ENCODE results near the gene BCAS1. TPM values are rescaled to one million over a fixed set of nuclear protein-coding genes. Genes with fewer than 3 reads are reported as not detected.
"Not testable (repeated sequence)": the region's sequence is repeated elsewhere in the genome, so short reads cannot be mapped to it uniquely, and the experiment has no call there.

The BCAS1 gene
- total RNA-seq, 1 donor: not detected

DNA sequence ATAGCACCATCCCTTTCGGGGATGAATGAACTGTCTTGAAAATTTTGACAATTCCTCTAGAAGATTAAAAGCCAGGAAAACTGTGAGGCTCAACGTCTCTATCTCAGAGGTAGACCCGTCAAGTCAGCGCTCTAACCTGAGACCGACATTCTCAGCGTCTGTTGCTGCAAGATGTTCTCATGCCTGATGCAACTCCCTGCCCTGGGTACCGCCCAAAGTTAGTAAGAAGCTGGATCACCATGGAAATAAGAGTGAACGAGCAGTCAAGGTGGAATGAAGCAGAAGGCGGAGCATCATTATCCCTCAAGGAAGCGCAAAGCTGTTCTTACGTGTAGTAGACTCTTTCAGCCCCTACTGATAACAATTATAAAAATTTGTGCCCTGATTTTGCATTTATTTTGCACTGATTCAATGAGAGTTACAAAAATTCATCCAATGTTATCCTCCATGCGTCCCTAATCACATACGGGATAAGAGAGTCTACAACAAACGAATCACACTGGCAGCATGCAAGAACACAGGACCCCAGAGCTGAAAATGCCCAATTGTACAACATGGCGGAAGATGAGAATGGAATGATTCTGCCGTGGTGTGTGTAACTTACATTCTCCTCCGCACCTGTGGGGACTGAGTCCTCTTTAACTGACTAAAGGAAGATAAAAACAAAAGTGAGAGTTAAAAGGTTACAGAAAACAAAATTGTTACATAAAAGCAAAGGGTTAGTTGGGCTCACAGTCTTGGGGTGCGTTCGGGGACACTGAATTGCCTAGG, 95.4 kb downstream of the BCAS1 start:
- Histone ChIP-seq H4K20me1 (ENCODE audit: insufficient read depth, low read length) (no peaks in the 10 kb centered on the region), H3K79me2 (ENCODE audit: insufficient read depth, low read length) (no peaks in the 10 kb centered on the region), H3K4me1 (ENCODE audit: insufficient read depth, low read length) (no peaks in the 10 kb centered on the region), H3K36me3 (ENCODE audit: insufficient read depth, low read length) (no peaks in the 10 kb centered on the region), H2AFZ (ENCODE audit: low read length) (no peak overlapping the region), H3K4me3 (ENCODE audit: insufficient read depth, low read length) (no peak overlapping the region), H3K4me2 (ENCODE audit: insufficient read depth, low read length) (no peak overlapping the region), H3K27me3 (ENCODE audit: insufficient read depth, low read length) (no peaks in the 10 kb centered on the region), H3K27ac (ENCODE audit: low read depth, low read length) (no peak overlapping the region), H3K9me3 (ENCODE audit: low read depth, low read length) (no peaks in the 10 kb centered on the region)
- DNase-seq (ENCODE audit: insufficient read length, low spot score, missing footprints): no peak
- TF ChIP-seq, protein P1, sequence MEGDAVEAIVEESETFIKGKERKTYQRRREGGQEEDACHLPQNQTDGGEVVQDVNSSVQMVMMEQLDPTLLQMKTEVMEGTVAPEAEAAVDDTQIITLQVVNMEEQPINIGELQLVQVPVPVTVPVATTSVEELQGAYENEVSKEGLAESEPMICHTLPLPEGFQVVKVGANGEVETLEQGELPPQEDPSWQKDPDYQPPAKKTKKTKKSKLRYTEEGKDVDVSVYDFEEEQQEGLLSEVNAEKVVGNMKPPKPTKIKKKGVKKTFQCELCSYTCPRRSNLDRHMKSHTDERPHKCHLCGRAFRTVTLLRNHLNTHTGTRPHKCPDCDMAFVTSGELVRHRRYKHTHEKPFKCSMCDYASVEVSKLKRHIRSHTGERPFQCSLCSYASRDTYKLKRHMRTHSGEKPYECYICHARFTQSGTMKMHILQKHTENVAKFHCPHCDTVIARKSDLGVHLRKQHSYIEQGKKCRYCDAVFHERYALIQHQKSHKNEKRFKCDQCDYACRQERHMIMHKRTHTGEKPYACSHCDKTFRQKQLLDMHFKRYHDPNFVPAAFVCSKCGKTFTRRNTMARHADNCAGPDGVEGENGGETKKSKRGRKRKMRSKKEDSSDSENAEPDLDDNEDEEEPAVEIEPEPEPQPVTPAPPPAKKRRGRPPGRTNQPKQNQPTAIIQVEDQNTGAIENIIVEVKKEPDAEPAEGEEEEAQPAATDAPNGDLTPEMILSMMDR (IDR thresholded peaks at IDR 0.05; ENCODE audit: extremely low read depth, low read depth, low read length): no peak

DNA sequence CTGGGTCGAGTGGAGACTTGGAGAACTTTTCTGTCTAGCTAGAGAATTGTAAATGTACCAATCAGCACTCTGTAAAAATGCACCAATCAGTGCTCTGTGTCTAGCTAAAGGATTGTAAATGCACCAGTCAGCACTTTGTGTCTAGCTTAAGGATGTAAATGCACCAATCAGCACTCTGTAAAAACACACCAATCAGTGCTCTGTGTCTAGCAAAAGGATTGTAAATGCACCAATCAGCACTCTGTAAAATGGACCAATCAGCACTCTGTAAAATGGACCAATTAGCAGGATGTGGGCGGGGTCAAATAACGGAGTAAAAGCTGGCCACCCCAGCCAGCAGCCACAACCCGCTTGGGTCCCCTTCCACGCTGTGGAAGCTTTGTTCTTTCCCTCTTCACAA, 96.5 kb downstream of the BCAS1 start:
- H3K79me2 ChIP-seq (ENCODE audit: insufficient read depth, low read length); H4K20me1 ChIP-seq (ENCODE audit: insufficient read depth, low read length); H3K4me3 ChIP-seq (ENCODE audit: insufficient read depth, low read length); H3K36me3 ChIP-seq (ENCODE audit: insufficient read depth, low read length); H3K9me3 ChIP-seq (ENCODE audit: low read depth, low read length); DNase-seq (ENCODE audit: insufficient read length, low spot score, missing footprints); H3K27ac ChIP-seq (ENCODE audit: low read depth, low read length); H3K4me2 ChIP-seq (ENCODE audit: insufficient read depth, low read length); H3K27me3 ChIP-seq (ENCODE audit: insufficient read depth, low read length); H3K4me1 ChIP-seq (ENCODE audit: insufficient read depth, low read length); H2AFZ ChIP-seq (ENCODE audit: low read length): not testable (repeated sequence)

DNA sequence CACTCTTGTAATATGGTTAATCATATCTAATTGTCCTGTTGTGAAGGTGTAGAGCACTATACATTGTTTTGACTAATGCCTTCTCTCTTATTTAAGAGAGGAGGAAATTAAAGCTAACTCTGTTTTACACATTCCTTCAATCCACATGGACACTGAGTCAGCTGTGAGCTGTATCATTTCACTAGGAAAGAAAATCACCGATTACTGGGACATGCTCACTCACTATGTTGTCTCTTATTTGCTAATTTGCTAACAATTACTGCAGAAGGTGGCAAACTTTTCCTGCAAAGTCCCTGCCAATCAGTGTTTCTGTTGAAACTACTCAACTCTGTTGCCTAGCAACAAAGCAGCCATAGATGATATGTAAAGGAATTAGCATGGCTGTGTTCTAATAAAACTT, 98.2 kb downstream of the BCAS1 start:
- Histone ChIP-seq H3K36me3 (ENCODE audit: insufficient read depth, low read length) (no peaks in the 10 kb centered on the region), H3K4me1 (ENCODE audit: insufficient read depth, low read length) (no peaks in the 10 kb centered on the region), H3K79me2 (ENCODE audit: insufficient read depth, low read length) (no peaks in the 10 kb centered on the region), H3K4me2 (ENCODE audit: insufficient read depth, low read length) (no peak overlapping the region), H2AFZ (ENCODE audit: low read length) (no peak overlapping the region), H3K9me3 (ENCODE audit: low read depth, low read length) (no peaks in the 10 kb centered on the region), H3K4me3 (ENCODE audit: insufficient read depth, low read length) (no peak overlapping the region), H3K27ac (ENCODE audit: low read depth, low read length) (no peak overlapping the region), H4K20me1 (ENCODE audit: insufficient read depth, low read length) (no peaks in the 10 kb centered on the region), H3K27me3 (ENCODE audit: insufficient read depth, low read length) (no peaks in the 10 kb centered on the region)
- DNase-seq (ENCODE audit: insufficient read length, low spot score, missing footprints): no peak
- TF ChIP-seq, protein P1 (IDR thresholded peaks at IDR 0.05; ENCODE audit: extremely low read depth, low read depth, low read length): no peak

DNA sequence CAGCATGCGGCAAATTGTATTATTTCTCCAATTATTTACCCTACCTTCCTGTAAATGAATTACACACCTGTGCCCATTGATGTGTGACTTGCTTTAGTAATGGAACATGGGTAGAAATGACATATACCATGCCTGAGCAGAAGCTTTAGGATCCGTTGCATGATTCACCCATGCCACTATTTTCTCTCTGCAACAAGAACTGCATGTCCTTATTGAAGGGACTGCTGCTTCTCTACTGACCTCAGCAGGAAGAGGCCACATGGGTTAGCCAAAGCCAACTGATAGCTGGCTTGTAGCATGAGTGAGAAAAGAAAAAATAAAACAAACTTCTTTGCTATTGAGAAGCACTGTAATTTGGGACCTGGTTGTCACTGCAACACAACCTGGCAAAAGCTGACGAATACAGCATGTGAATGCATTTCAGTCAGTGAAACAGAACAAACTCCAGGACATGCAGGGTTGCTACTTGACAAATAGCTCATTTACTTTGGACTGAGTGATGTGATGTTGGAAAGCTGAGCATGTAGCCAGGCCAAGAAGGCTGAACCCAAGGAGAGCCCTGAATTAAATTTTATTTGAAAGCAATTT, 99.2 kb downstream of the BCAS1 start:
- TF ChIP-seq, protein P1 (IDR thresholded peaks at IDR 0.05; ENCODE audit: extremely low read depth, low read depth, low read length): no peak
- no peaks in the 10 kb centered on the region for H3K36me3 ChIP-seq (ENCODE audit: insufficient read depth, low read length)
- no peaks in the 10 kb centered on the region for H3K79me2 ChIP-seq (ENCODE audit: insufficient read depth, low read length)
- no peak overlapping the region for H2AFZ ChIP-seq (ENCODE audit: low read length)
- no peaks in the 10 kb centered on the region for H3K4me1 ChIP-seq (ENCODE audit: insufficient read depth, low read length)
- no peak overlapping the region for H3K27ac ChIP-seq (ENCODE audit: low read depth, low read length)
- no peak overlapping the region for H3K4me3 ChIP-seq (ENCODE audit: insufficient read depth, low read length)
- DNase-seq (ENCODE audit: insufficient read length, low spot score, missing footprints): no peak
- H3K27me3 ChIP-seq (ENCODE audit: insufficient read depth, low read length): no peaks in the 10 kb centered on the region
- no peaks in the 10 kb centered on the region for H3K9me3 ChIP-seq (ENCODE audit: low read depth, low read length)
- H4K20me1 ChIP-seq (ENCODE audit: insufficient read depth, low read length): no peaks in the 10 kb centered on the region
- no peak overlapping the region for H3K4me2 ChIP-seq (ENCODE audit: insufficient read depth, low read length)

Data from osteoblast (primary cell).